Suprapubic skin (tissue), 4 donors: Measurements from ENCODE around the gene KLC4. TPM values are rescaled to one million over a fixed set of nuclear protein-coding genes. Genes with fewer than 3 reads are reported as not detected.

Experiments
- DNase-seq, 2 donors: peaks; one replicate each; pipeline ENCODE4 v3.0.0-alpha.2; 2019; ENCODE audit warnings: low spot score in 2 of 2
- H3K27ac ChIP-seq: fragments of 200-600 bp; sonication (generic); one replicate; pipeline ENCODE4 v1.5.1; 2019
- H3K27me3 ChIP-seq: fragments of 200-600 bp; sonication (generic); one replicate; pipeline ENCODE4 v1.5.1; 2019
- H3K36me3 ChIP-seq: fragments of 200-600 bp; sonication (generic); one replicate; pipeline ENCODE4 v1.5.1; 2019
- H3K4me1 ChIP-seq: fragments of 200-600 bp; sonication (generic); one replicate; pipeline ENCODE4 v1.5.1; 2019
- H3K4me3 ChIP-seq: fragments of 200-600 bp; sonication (generic); one replicate; pipeline ENCODE4 v1.5.1; 2019; ENCODE audit warnings: mild to moderate bottlenecking
- H3K9me3 ChIP-seq: fragments of 200-600 bp; sonication (generic); one replicate; pipeline ENCODE4 v1.5.1; 2019
- EP300 ChIP-seq: sonication (generic); formaldehyde crosslinking; IDR thresholded peaks from one replicate; pipeline ENCODE4 v1.6.1; 2017; ENCODE audit warnings: antibody characterized with exemption
- POLR2A ChIP-seq, 2 donors: fragments of 450-650 bp; IDR thresholded peaks; one replicate each; pipeline ENCODE4 v1.6.1; 2017; ENCODE audit warnings: antibody characterized with exemption in 2 of 2, mild to moderate bottlenecking in 2 of 2, moderate library complexity in 2 of 2
- POLR2AphosphoS5 ChIP-seq, 3 donors: sonication (generic); formaldehyde crosslinking; IDR thresholded peaks; one replicate each; pipeline ENCODE4 v1.6.1; 2017; ENCODE audit warnings: antibody characterized with exemption in 3 of 3
- WGBS: methylation state at CpG from one replicate; pipeline ENCODE4 v1.1.5; 2018; 5-methylcytosine and 5-hydroxymethylcytosine counted together
- total RNA-seq, 4 donors: library from RNA; depleted of rRNA; stranded (reverse); fragments of >200 nt; gene quantifications; one replicate each; pipeline ENCODE4 v1.1.0, GENCODE V29; 2016
- TF ChIP-seq, protein P1 (sequence below), 2 donors: fragments of 200-600 bp in 1 of 2; fragments of 450-650 bp in 1 of 2; sonication (generic) in 1 of 2; IDR thresholded peaks; one replicate each; pipeline ENCODE4 v1.5.1; 2016 to 2019; ENCODE audit warnings: antibody characterized with exemption in 2 of 2, mild to moderate bottlenecking in 1 of 2, moderate library complexity in 1 of 2

Gene KLC4
- total RNA-seq, 4 donors from 2014 or later: 15.0 to 45.9 (median 24.4) TPM

DNA sequence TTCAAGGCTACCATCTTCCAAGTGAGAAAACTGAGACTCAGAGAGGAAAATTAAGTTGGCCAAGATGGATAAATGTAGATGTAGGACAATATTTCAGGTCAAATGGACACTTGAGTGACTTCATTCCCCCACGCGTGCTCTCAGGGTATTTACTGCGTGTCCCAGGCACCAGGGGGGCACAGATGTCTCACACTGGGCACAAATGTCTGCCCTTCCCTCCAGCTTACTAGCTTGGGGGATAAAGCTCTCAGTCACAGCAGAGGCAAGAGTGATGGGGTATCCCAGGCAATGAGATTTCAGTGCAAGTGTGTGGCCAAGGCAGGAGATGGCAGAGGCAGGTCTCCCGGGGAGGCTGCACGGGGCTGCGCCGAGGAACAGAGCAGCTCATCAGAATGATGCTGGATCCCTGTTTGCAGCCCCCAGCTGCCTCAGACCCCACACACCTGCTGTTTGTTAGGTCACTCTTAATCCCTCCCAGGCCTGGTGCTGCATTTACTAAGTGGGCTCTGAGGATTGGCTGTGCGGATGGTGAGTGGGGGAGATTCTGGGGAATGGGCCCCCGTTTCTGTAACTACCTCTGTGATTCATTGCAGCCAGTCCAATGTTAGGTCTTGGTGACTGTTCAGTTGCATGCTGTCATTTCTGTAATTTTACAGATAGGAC is 60.8 kb downstream of the KLC4 start:
- 89% methylated on average over 5 of the region's 9 CpGs for WGBS
- H3K27ac ChIP-seq: peak overlapping the region; percentile 49
- H3K27me3 ChIP-seq: no peaks in the 10 kb centered on the region
- H3K4me3 ChIP-seq: no peak overlapping the region
- DNase-seq: no peak
- no peak for TF ChIP-seq EP300
- no peak for TF ChIP-seq POLR2AphosphoS5 (IDR thresholded peaks at IDR 0.05)
- TF ChIP-seq POLR2A (IDR thresholded peaks at IDR 0.05): no peak
- TF ChIP-seq, protein P1, sequence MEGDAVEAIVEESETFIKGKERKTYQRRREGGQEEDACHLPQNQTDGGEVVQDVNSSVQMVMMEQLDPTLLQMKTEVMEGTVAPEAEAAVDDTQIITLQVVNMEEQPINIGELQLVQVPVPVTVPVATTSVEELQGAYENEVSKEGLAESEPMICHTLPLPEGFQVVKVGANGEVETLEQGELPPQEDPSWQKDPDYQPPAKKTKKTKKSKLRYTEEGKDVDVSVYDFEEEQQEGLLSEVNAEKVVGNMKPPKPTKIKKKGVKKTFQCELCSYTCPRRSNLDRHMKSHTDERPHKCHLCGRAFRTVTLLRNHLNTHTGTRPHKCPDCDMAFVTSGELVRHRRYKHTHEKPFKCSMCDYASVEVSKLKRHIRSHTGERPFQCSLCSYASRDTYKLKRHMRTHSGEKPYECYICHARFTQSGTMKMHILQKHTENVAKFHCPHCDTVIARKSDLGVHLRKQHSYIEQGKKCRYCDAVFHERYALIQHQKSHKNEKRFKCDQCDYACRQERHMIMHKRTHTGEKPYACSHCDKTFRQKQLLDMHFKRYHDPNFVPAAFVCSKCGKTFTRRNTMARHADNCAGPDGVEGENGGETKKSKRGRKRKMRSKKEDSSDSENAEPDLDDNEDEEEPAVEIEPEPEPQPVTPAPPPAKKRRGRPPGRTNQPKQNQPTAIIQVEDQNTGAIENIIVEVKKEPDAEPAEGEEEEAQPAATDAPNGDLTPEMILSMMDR (IDR thresholded peaks at IDR 0.05): no peak
- H3K4me1 ChIP-seq: peaks cover 50% of the 10 kb centered on the region
- no peaks in the 10 kb centered on the region for H3K36me3 ChIP-seq
- H3K9me3 ChIP-seq: no peaks in the 10 kb centered on the region

DNA sequence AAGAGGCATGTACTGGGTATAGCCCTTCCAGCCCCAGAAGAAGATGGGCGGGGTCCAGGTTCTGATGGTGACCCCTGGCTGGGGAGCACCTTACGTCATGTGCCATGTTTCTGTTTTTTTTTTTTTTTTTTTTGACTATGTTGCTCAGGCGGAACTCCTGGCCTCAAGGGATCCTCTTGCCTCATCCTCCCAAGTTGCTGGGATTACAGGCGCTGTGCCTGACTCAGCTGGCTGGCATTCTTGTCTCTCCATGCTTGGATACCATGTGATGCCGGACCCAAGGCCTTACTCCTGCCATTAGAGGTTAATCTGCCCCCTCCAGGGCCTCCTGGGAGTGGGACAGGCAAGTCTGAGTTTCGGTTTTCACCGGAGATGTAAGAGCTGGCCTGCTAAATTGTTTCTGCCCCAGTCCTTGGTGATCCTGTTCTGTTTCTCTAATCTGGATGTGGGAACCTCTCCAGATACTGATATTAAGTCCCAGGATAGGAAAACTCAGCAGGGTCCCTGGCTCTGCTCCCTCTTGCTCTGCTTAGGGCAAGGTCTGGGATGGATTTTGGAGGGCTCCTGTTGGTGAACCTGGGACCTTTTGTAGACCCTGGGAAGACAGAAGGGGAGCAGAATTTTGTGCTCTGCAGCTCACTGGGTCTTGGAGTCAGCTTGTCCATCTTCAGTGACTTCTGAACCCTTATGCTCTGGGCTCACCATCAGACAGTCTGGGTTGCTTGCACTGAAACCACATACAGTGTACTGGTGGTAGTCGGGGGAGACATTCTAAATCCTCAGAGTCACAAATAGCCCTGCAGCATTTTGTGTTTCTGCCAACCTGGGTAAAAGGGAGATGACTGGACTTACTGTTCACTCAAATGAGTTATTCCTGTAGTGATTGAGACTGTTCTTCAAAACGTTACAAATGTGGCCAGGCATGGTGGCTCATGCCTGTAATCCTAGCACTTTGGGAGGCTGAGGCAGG is 61.8 kb downstream of the KLC4 start:
- Histone ChIP-seq H3K27me3 (no peaks in the 10 kb centered on the region), H3K4me3 (no peak overlapping the region), H3K9me3 (no peaks in the 10 kb centered on the region), H3K4me1 (peaks cover 51% of the 10 kb centered on the region), H3K36me3 (no peaks in the 10 kb centered on the region), H3K27ac (peak overlapping the region; percentile 75)
- WGBS: 38% methylated on average over 9 of the region's 9 CpGs
- TF ChIP-seq EP300: no peak
- TF ChIP-seq POLR2AphosphoS5 (IDR thresholded peaks at IDR 0.05): peak in 1 of 3 donors; percentile 52
- no peak for TF ChIP-seq POLR2A (IDR thresholded peaks at IDR 0.05)
- TF ChIP-seq, protein P1 (IDR thresholded peaks at IDR 0.05): no peak
- DNase-seq: peak; percentile 88

DNA sequence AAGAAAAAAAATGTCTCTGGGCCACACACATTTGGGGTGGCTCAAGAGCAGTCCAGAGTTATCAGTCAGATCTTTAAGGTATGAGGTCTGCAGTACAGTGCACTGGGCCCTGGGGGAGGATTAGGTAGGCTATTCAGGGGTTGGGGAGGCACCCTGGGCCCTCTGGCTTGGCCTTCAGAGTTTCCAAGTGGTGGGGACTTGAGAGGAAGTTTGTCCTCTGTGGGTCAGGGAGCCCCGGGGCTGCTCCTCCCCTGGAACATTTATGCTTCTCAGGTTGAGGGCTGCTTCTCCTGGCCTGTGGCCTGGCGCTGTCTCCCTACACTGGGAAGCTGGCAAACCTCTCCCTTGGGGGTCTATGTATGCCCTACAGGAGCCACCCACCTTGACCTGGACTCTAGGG is 62.7 kb downstream of the KLC4 start:
- Histone ChIP-seq H3K4me1 (peaks cover 50% of the 10 kb centered on the region), H3K27me3 (no peaks in the 10 kb centered on the region), H3K36me3 (no peaks in the 10 kb centered on the region), H3K27ac (no peak overlapping the region), H3K9me3 (no peaks in the 10 kb centered on the region), H3K4me3 (no peak overlapping the region)
- no peak for DNase-seq
- WGBS: 70% methylated on average over 2 of the region's 2 CpGs
- TF ChIP-seq POLR2A (IDR thresholded peaks at IDR 0.05) (no peak), POLR2AphosphoS5 (IDR thresholded peaks at IDR 0.05) (no peak), EP300 (no peak)
- TF ChIP-seq, protein P1 (IDR thresholded peaks at IDR 0.05): no peak

DNA sequence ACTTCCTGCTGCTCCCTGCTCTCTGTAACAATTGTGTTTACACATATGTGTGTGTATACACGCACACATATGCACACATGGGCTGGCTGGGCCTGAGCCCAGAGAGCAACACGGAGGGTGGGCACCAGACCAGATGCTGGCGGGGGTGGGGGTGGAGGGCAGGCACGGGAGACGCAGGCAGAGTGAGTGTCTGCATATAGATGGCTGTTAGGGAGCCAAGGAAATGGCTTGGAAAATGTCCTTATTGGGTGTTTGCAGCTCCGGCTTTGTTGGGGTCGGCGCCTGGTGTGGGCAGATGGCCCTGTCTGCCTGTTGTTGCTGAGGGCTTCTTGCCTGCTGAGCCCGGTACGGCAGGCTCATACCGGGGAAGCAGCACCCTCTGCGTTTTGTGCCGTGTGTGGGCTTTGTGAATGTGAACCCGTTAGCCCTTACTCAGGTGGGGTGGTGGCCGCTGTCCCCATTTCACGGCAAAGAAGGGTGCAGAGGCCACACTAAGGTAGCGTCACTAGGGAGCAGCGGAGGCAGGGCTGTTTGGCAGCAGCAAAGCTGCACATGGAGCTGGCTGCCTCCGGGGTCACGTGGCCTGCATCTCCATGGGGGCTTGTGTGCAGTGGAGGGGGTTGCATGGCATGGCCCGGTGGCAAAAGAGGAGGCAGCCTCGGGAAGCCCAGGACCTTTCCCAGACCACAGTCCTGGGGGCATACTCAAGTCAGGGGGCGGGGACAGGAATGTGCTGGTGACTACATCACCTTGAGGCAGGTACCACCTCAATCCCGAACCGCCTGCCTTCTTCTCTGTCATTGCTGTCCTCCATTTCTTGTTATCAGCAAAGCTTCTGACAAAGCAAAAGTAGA is 64.3 kb downstream of the KLC4 start:
- 62% methylated on average over 21 of the region's 25 CpGs for WGBS
- no peak for TF ChIP-seq POLR2AphosphoS5 (IDR thresholded peaks at IDR 0.05)
- TF ChIP-seq EP300: no peak
- TF ChIP-seq, protein P1 (IDR thresholded peaks at IDR 0.05): no peak
- no peak for TF ChIP-seq POLR2A (IDR thresholded peaks at IDR 0.05)
- Histone ChIP-seq H3K27me3 (no peaks in the 10 kb centered on the region), H3K27ac (peak overlapping the region; percentile 33), H3K4me3 (no peak overlapping the region), H3K36me3 (no peaks in the 10 kb centered on the region), H3K4me1 (peaks cover 56% of the 10 kb centered on the region), H3K9me3 (no peaks in the 10 kb centered on the region)
- no peak for DNase-seq
